AG04449 (cell line): ENCODE results near the gene COX18.

ENCODE experiments used
- CTCF ChIA-PET: fragments of 350-600 bp; formaldehyde crosslinking; extraction: SDS; loops from one replicate; lab custom pipeline; 2021; ENCODE audit warnings: antibody characterized with exemption; lab: Yijun Ruan, JAX
- POLR2A ChIA-PET: fragments of 400-600, 350-600 bp; formaldehyde crosslinking; extraction: SDS; loops from one replicate; lab custom pipeline; 2020; ENCODE audit warnings: antibody characterized with exemption, inconsistent platforms; lab: Yijun Ruan, JAX
- DNase-seq: peaks from one replicate; pipeline ENCODE4 v3.0.0-alpha.2; 2010; ENCODE audit warnings: low read depth, low spot score
- H3K4me3 ChIP-seq: 2 replicates; pipeline ENCODE4 v1.5.1; 2011; ENCODE audit warnings: low read depth, mild to moderate bottlenecking, control low read depth, low read length
- CTCF ChIP-seq: IDR thresholded peaks from one replicate; pipeline ENCODE4 v1.5.1; 2011; ENCODE audit warnings: mild to moderate bottlenecking, moderate library complexity, low read length, control low read depth, inconsistent platforms; ENCODE audit not compliant: insufficient read depth; ENCODE audit errors: missing control alignments

COX18 gene

DNA sequence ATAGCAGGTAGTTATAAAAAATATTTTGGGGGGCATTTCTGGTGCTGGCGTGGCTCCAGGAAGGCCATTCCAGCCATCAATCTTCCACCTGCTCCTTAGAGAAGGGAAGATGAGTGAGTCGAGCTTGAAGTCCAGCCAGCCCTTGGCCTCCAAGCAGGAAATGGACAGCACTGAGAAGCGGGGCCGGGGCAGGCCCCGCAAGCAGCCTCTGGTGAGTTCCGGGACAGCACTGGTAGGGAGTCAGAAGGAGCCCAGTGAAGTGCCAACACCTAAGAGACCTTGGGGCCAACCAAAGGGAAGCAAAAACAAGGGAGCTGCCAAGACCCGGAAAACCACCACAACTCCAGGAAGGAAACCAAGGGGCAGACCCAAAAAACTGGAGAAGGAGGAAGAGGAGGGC is 29.2 kb upstream of the COX18 start:
- H3K4me3 ChIP-seq: no peak overlapping the region
- ChIA-PET POLR2A (no interaction called here), CTCF (interaction anchor here (1.3 kb wide), 1 partner anchor 45 kb away, joined by 3 read pairs; no protein-coding TSS in a partner anchor)
- DNase-seq: no peak
- no peak for TF ChIP-seq CTCF

DNA sequence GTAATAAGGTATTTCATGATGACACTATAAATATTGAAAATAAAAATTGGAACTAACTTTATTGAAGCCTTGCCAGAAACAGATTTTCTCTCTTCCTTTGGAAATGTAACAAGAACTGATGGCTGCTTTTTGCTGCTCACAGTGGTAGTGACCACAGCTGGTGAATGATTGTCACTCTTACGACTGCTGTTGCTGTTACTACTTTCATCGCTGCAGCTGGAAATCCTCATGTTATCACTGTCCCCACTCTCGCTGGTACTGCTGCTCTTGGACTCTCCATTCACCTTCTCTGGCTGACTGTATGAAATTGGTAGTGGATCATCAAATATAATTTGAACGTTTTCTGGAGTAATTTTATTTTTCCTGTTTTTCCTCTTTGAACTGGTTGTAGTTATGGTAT is 28.5 kb upstream of the COX18 start:
- ChIA-PET POLR2A (no interaction called here), CTCF (interaction anchor here (0.6 to 1.0 kb wide), 2 partner anchors 9 to 215 kb away, joined by 3 read pairs; no protein-coding TSS in a partner anchor)
- no peak for TF ChIP-seq CTCF
- H3K4me3 ChIP-seq: no peak overlapping the region
- no peak for DNase-seq

DNA sequence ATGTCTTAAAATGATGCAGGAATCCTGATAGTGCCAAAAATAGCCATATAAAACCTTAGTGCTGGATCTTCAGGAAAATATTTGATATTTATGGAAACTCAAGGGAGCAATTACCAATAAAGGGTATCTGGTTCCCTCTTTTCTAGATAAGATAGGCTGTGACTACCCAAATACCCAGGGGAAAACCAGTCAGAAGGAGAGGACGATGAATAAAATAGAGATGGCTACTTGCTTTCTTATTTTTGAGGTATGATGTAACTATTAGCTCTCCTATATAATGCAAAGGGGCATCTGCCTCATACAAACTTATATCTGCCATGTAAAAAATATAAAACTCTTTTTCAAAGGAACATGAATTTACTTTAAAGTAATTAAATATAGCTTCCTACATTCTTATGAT is 23.4 kb upstream of the COX18 start:
- DNase-seq: no peak
- ChIA-PET POLR2A (no interaction called here), CTCF (interaction anchor here (1.8 kb wide), 1 partner anchor 11 kb away, joined by 8 read pairs; no protein-coding TSS in a partner anchor)
- TF ChIP-seq CTCF: no peak
- H3K4me3 ChIP-seq: no peak overlapping the region

DNA sequence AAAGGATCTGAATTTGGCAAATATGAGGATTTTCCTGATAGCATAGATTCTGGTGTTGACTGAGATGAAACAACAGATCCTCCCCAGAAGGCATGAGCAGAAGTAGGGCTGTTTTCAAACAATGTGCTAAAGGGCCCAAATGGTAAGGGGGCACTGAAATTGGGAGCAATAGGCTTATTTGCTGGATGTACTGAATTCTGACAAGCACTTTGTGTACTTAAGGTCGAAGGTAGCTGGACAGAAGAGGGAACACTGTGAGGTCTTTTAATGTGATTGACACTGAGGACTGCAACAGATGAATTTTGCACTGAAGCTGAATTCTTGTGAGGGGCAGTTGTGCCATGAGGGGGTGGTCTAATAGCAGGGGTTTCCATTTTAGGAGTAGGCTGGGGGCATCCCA is 21.2 kb upstream of the COX18 start:
- no peak for TF ChIP-seq CTCF
- CTCF ChIA-PET: interaction anchor here (0.8 to 1.5 kb wide), 4 partner anchors 9 to 218 kb away, joined by 3 to 5 read pairs (median 4); no protein-coding TSS in a partner anchor
- DNase-seq: no peak
- H3K4me3 ChIP-seq: no peak overlapping the region
- POLR2A ChIA-PET: no interaction called here

- CTCF ChIA-PET: no interaction called here
- POLR2A ChIA-PET: no interaction called here
- H3K4me3 ChIP-seq: no peak overlapping the region
- TF ChIP-seq CTCF: no peak
- no peak for DNase-seq
Observed at GRCh38 chr4:73087871-73088270, 18.4 kb upstream of the COX18 start.

DNA sequence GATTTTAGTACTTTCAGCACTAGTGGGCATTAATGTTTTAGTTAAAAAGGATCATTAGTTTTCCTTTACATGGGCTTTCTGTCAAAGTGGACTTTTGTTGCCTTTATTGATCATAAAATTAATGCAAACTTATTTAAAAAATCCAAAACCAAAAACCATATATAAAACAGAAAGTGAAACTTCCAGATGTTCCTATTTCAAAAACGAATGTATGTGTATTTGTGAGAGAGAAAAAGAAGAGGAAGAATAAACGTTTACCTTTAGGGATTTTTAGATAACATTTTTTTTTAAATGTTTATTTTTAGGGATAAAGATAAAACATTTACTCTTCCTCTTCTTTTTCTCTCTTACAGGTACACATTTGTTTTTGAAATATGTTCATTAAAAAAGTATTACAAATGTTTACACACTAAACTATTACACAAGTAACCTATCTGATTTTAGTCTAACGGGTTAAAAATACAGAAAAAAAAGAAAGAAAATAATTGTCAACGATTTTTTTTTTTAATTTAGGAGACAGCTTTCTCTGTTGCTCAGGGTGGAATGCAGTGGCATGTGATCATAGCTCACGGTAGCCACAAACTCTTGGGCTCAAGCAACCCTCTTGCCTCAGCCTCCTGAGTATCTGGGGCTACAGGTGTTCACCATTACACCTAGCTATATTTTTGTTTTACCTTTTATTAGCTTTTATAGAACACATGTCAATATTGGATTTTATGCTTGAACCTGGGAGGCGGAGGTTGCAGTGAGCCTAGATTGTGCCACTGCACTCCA is 16.8 kb upstream of the COX18 start:
- POLR2A ChIA-PET: no interaction called here
- DNase-seq: no peak
- no peak for TF ChIP-seq CTCF
- H3K4me3 ChIP-seq: no peak overlapping the region
- CTCF ChIA-PET: interaction anchor here (1.7 kb wide), 1 partner anchor 171 kb away, joined by 4 read pairs; no protein-coding TSS in a partner anchor
